ENCODE results near the gene FCF1. TPM values are rescaled to one million over a fixed set of nuclear protein-coding genes. Genes with fewer than 3 reads are reported as not detected.

FCF1 gene
- total and polyA plus RNA-seq, 2 of the 13 experiments (the other 11 are each of a cell fraction or from before 2014, with no cell fraction given), result 31.0 to 44.4 TPM

DNA sequence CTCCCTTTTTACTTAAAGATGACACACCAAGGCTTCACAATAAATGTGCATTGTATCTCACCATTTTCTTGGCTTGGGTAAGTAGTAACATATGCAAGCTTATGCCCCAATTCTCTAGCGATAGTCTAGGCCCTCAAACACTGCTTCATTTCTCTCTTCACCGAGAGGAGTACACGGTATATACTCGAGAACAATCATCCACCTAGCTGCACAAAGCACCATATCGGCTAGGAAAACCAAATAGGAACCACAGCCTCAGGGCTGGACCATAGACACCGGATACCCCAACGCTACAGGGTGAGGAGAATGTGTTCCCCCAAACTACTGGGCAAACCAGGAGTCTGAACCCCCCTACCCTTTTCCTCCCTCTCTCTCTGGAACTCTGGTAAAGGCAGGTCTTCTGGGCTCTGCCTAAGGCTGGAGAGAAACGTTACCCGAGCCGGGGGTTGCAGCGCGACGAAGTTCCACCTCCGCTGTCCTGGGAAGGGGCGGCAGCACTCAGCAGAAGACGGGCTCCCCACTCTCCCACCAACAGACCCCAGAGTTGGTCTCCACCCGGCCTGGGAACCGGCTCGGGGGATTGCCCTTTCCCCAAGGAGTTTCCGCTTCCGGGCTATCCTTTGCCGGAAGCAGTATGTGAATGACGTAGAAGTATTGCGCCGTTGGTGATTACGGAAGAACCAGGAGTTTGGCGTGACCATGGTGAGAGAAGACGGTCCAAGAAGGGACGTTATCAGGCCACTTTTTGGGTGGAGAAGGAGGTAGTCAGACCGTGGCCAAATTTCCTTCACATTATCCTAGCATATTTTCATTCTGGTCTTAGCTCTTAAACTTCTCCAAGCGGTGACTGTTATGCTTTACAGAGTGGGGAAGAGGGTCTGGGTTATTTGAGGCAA is at the start of gene FCF1, which contains the start of gene AREL1 (continued):
- TF ChIP-seq HDAC1 (CRISPR knock-in tag; IDR thresholded peaks at IDR 0.05) (peak; percentile 98), TFDP2 (CRISPR knock-in tag; IDR thresholded peaks at IDR 0.05) (0 out of 2 replicates have a peak, but pooled peaks have one; percentile 16), SRY (CRISPR knock-in tag; IDR thresholded peaks at IDR 0.05) (peak; percentile 53; the same call in 1 of the 2 replicates), TFE3 (CRISPR knock-in tag; IDR thresholded peaks at IDR 0.05) (0 out of 2 replicates have a peak, but pooled peaks have one; percentile 33), ASH2L (IDR thresholded peaks at IDR 0.05; ENCODE audit: insufficient read length, low read depth, low read length) (peak; percentile 78), ZNF792 (CRISPR knock-in tag; IDR thresholded peaks at IDR 0.05) (peak; percentile 88; the same call in 1 of the 2 replicates), ZNF800 (CRISPR knock-in tag; IDR thresholded peaks at IDR 0.05) (no peak), FIP1L1 (IDR thresholded peaks at IDR 0.05; ENCODE audit: borderline replicate concordance, insufficient read depth, low read depth, low read length) (no peak), ZSCAN9 (CRISPR knock-in tag; IDR thresholded peaks at IDR 0.05; ENCODE audit: borderline replicate concordance) (no peak), ZNF121 (CRISPR knock-in tag; IDR thresholded peaks at IDR 0.05) (no peak), ZFX (CRISPR knock-in tag; IDR thresholded peaks at IDR 0.05; ENCODE audit: low read depth) (peak; percentile 74), ARHGAP35 (CRISPR knock-in tag; IDR thresholded peaks at IDR 0.05; ENCODE audit: borderline replicate concordance) (peak; percentile 59; the same call in 1 of the 2 replicates), RBFOX2 (IDR thresholded peaks at IDR 0.05; ENCODE audit: low read depth, low read length) (0 out of 2 replicates have a peak, but pooled peaks have one; percentile 19), ZBTB21 (CRISPR knock-in tag; IDR thresholded peaks at IDR 0.05) (peak; percentile 98), MYC (CRISPR knock-in tag; IDR thresholded peaks at IDR 0.05; ENCODE audit: borderline replicate concordance) (peak; percentile 40; the same call in 1 of the 2 replicates), ZNF460 (CRISPR knock-in tag; IDR thresholded peaks at IDR 0.05; ENCODE audit: borderline replicate concordance) (no peak)
- TF ChIP-seq, protein P1, sequence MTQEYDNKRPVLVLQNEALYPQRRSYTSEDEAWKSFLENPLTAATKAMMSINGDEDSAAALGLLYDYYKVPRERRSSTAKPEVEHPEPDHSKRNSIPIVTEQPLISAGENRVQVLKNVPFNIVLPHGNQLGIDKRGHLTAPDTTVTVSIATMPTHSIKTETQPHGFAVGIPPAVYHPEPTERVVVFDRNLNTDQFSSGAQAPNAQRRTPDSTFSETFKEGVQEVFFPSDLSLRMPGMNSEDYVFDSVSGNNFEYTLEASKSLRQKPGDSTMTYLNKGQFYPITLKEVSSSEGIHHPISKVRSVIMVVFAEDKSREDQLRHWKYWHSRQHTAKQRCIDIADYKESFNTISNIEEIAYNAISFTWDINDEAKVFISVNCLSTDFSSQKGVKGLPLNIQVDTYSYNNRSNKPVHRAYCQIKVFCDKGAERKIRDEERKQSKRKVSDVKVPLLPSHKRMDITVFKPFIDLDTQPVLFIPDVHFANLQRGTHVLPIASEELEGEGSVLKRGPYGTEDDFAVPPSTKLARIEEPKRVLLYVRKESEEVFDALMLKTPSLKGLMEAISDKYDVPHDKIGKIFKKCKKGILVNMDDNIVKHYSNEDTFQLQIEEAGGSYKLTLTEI (CRISPR knock-in tag; conservative IDR thresholded peaks at IDR 0.05), result no peak
